WTC11 (cell line): Measurements from ENCODE around the gene SLC36A4. TPM values are rescaled to one million over a fixed set of nuclear protein-coding genes. Genes with fewer than 3 reads are reported as not detected.

Experiments
- ATAC-seq: fragments of 200-7000 bp; cut with Tn5 transposase; 2 replicates; pipeline ENCODE4 v1.10.0; 2021; ENCODE audit warnings: mild to moderate bottlenecking, moderate library complexity
- CTCF ChIA-PET: fragments of 300-600 bp; sonication (Branson Sonifier 250); formaldehyde crosslinking; loops from one replicate; lab custom pipeline; 2021; ENCODE audit warnings: antibody characterized with exemption; lab: Charles Lee
- POLR2A ChIA-PET: fragments of 350-600 bp; sonication (Branson Sonifier 250); formaldehyde crosslinking; loops from one replicate; lab custom pipeline; 2021; ENCODE audit warnings: antibody characterized with exemption; lab: Charles Lee
- DNase-seq: peaks from one replicate; pipeline ENCODE4 v3.0.0; 2021; ENCODE audit warnings: low spot score
- H3K27ac Mint-ChIP-seq: 2 replicates; pipeline ENCODE4 v1.8.0; 2021; ENCODE audit warnings: mixed read lengths
- H3K27me3 Mint-ChIP-seq: 2 replicates; pipeline ENCODE4 v1.8.0; 2021; ENCODE audit warnings: low read depth, mild to moderate bottlenecking, moderate library complexity, mixed read lengths
- H3K36me3 Mint-ChIP-seq: 2 replicates; pipeline ENCODE4 v1.8.0; 2021; ENCODE audit warnings: mixed read lengths
- H3K4me1 Mint-ChIP-seq: 2 replicates; pipeline ENCODE4 v1.8.0; 2022; ENCODE audit warnings: mixed read lengths
- H3K4me3 Mint-ChIP-seq: 2 replicates; pipeline ENCODE4 v1.8.0; 2021; ENCODE audit warnings: mild to moderate bottlenecking, moderate library complexity, mixed read lengths
- H3K9me3 Mint-ChIP-seq: 2 replicates; pipeline ENCODE4 v1.8.0; 2021; ENCODE audit warnings: mixed read lengths
- CDX4 ChIP-seq: fragments of 250-450 bp; sonication (Bioruptor Pico); IDR thresholded peaks from 2 replicates; pipeline ENCODE4 v1.9.0; 2021; ENCODE audit warnings: moderate library complexity, mild to moderate bottlenecking, inconsistent platforms, borderline replicate concordance
- CREB1 ChIP-seq: sonication (generic); formaldehyde crosslinking; IDR thresholded peaks from 2 replicates; pipeline ENCODE4 v1.8.0; 2023; ENCODE audit warnings: mild to moderate bottlenecking, missing genetic modification reagents
- GRHL2 ChIP-seq: fragments of 250-450 bp; sonication (Bioruptor Pico); IDR thresholded peaks from 2 replicates; pipeline ENCODE4 v1.8.0; 2022; ENCODE audit warnings: mild to moderate bottlenecking, moderate library complexity; ENCODE audit not compliant: insufficient replicate concordance, severe bottlenecking
- IRF1 ChIP-seq: sonication (generic); formaldehyde crosslinking; IDR thresholded peaks from 2 replicates; pipeline ENCODE4 v1.8.0; 2023; ENCODE audit warnings: missing genetic modification reagents
- KAT7 ChIP-seq: sonication (generic); formaldehyde crosslinking; IDR thresholded peaks from 2 replicates; pipeline ENCODE4 v1.8.1; 2023; ENCODE audit warnings: missing genetic modification reagents, mild to moderate bottlenecking, borderline replicate concordance
- MAX ChIP-seq: sonication (generic); formaldehyde crosslinking; IDR thresholded peaks from 2 replicates; pipeline ENCODE4 v1.8.0; 2022; ENCODE audit warnings: mild to moderate bottlenecking, missing genetic modification reagents
- MLX ChIP-seq: sonication (generic); formaldehyde crosslinking; IDR thresholded peaks from 2 replicates; pipeline ENCODE4 v1.8.1; 2023; ENCODE audit warnings: mild to moderate bottlenecking, missing genetic modification reagents, moderate library complexity
- OVOL2 ChIP-seq: fragments of 250-450 bp; sonication (Bioruptor Pico); IDR thresholded peaks from 2 replicates; pipeline ENCODE4 v1.9.0; 2021; ENCODE audit warnings: mild to moderate bottlenecking, borderline replicate concordance
- PRDM15 ChIP-seq: sonication (generic); formaldehyde crosslinking; IDR thresholded peaks from 2 replicates; pipeline ENCODE4 v1.8.0; 2022; ENCODE audit warnings: missing genetic modification reagents
- SP1 ChIP-seq: sonication (generic); formaldehyde crosslinking; conservative IDR thresholded peaks from 2 replicates; pipeline ENCODE4 v1.8.1; 2022; ENCODE audit warnings: missing genetic modification reagents
- STAT6 ChIP-seq: sonication (generic); formaldehyde crosslinking; conservative IDR thresholded peaks from 2 replicates; pipeline ENCODE4 v1.8.1; 2023; ENCODE audit warnings: mild to moderate bottlenecking, low read depth, missing genetic modification reagents, moderate library complexity
- TCF7 ChIP-seq: sonication (generic); formaldehyde crosslinking; IDR thresholded peaks from 2 replicates; pipeline ENCODE4 v1.8.0; 2022; ENCODE audit warnings: mild to moderate bottlenecking, low read depth, missing genetic modification reagents, moderate library complexity
- ZBTB21 ChIP-seq: sonication (generic); formaldehyde crosslinking; IDR thresholded peaks from 2 replicates; pipeline ENCODE4 v1.8.1; 2023; ENCODE audit warnings: mild to moderate bottlenecking, missing genetic modification reagents, borderline replicate concordance
- ZNF138 ChIP-seq: sonication (generic); formaldehyde crosslinking; conservative IDR thresholded peaks from 2 replicates; pipeline ENCODE4 v1.8.1; 2022; ENCODE audit warnings: mild to moderate bottlenecking, moderate library complexity, missing genetic modification reagents
- ZNF263 ChIP-seq: sonication (generic); formaldehyde crosslinking; IDR thresholded peaks from 2 replicates; pipeline ENCODE4 v1.8.1; 2022; ENCODE audit warnings: low read depth, mild to moderate bottlenecking, moderate library complexity, missing genetic modification reagents
- ZNF281 ChIP-seq: sonication (generic); formaldehyde crosslinking; IDR thresholded peaks from 2 replicates; pipeline ENCODE4 v1.8.0; 2023; ENCODE audit warnings: mild to moderate bottlenecking, missing genetic modification reagents
- ZNF396 ChIP-seq: fragments of 250-450 bp; sonication (Bioruptor Pico); IDR thresholded peaks from 2 replicates; pipeline ENCODE4 v1.8.0; 2021; ENCODE audit warnings: mild to moderate bottlenecking, moderate library complexity, borderline replicate concordance
- ZNF416 ChIP-seq: fragments of 250-450 bp; sonication (Bioruptor Pico); IDR thresholded peaks from 2 replicates; pipeline ENCODE4 v1.9.0; 2021; ENCODE audit warnings: mild to moderate bottlenecking, inconsistent platforms
- ZNF425 ChIP-seq: fragments of 250-450 bp; sonication (Bioruptor Pico); conservative IDR thresholded peaks from 2 replicates; pipeline ENCODE4 v1.9.0; 2021; ENCODE audit warnings: mild to moderate bottlenecking
- total RNA-seq: library from RNA; stranded (reverse); gene quantifications from 3 replicates; pipeline ENCODE4 v1.2.3, GENCODE V29; 2021

Gene SLC36A4
- total RNA-seq, 1 experiment from 2014 or later, result 27.9 TPM

- no peak for TF ChIP-seq ZNF281 (CRISPR knock-in tag)
Observed at GRCh38 chr11:93160156-93160555, 37.6 kb downstream of the SLC36A4 start (continued).

- peaks cover 21% of the 10 kb centered on the region for H3K9me3 Mint-ChIP-seq
- no peaks in the 10 kb centered on the region for H3K4me1 Mint-ChIP-seq
- ATAC-seq (no peak), DNase-seq (no peak)
- H3K36me3 Mint-ChIP-seq, result peaks cover 35% of the 10 kb centered on the region
- TF ChIP-seq TCF7 (no peak), MAX (CRISPR knock-in tag) (no peak), SP1 (no peak), CDX4 (CRISPR knock-in tag) (no peak), ZNF263 (no peak), ZNF425 (no peak), GRHL2 (no peak), ZNF138 (CRISPR knock-in tag) (no peak), OVOL2 (CRISPR knock-in tag) (no peak), IRF1 (CRISPR knock-in tag) (no peak), STAT6 (CRISPR knock-in tag) (no peak)
- ChIA-PET POLR2A (no interaction called here), CTCF (no interaction called here)
- H3K27me3 Mint-ChIP-seq, result no peaks in the 10 kb centered on the region
- H3K4me3 Mint-ChIP-seq, result no peak overlapping the region
- no peak overlapping the region for H3K27ac Mint-ChIP-seq
Observed at GRCh38 chr11:93159721-93160120, 38.1 kb downstream of the SLC36A4 start.

- ATAC-seq (no peak), DNase-seq (no peak)
- H3K36me3 Mint-ChIP-seq, result peaks cover 23% of the 10 kb centered on the region
- H3K27me3 Mint-ChIP-seq, result no peaks in the 10 kb centered on the region
- peaks cover 21% of the 10 kb centered on the region for H3K9me3 Mint-ChIP-seq
- no peak overlapping the region for H3K27ac Mint-ChIP-seq
- H3K4me1 Mint-ChIP-seq, result no peaks in the 10 kb centered on the region
- CTCF ChIA-PET, result no interaction called here
- POLR2A ChIA-PET, result no interaction called here
- H3K4me3 Mint-ChIP-seq, result no peak overlapping the region
- TF ChIP-seq ZBTB21 (CRISPR knock-in tag) (no peak), KAT7 (CRISPR knock-in tag) (no peak), SP1 (no peak), CREB1 (CRISPR knock-in tag) (no peak), ZNF396 (CRISPR knock-in tag) (no peak), PRDM15 (no peak), CDX4 (CRISPR knock-in tag) (no peak), ZNF416 (CRISPR knock-in tag) (no peak), MLX (no peak)
Observed at GRCh38 chr11:93155738-93156137, 42.1 kb downstream of the SLC36A4 start.
